Amniotic stem cell (primary cell): ENCODE measurements around the gene DTNB.
"Not testable (repeated sequence)": the region's sequence is repeated elsewhere in the genome, so short reads cannot be mapped to it uniquely, and the experiment has no call there.

ENCODE experiments used
- DNase-seq: peaks from one replicate; lab custom pipeline; 2025; lab: John Stamatoyannopoulos, UW

Gene DTNB

GRCh38 chr2:25682082-25682481 lies 8.7 kb upstream of the DTNB start:
- no peak for DNase-seq

GRCh38 chr2:25677877-25678276 lies 4.5 kb upstream of the DTNB start:
- no peak for DNase-seq

GRCh38 chr2:25674077-25674362 lies 643 bp upstream of the DTNB start:
- DNase-seq: no peak

GRCh38 chr2:25672494-25673299 lies 680 bp downstream of the DTNB start:
- no peak for DNase-seq

- no peak for DNase-seq
These were observed 1.8 kb downstream of the DTNB start for GRCh38 chr2:25671622-25672021.

- DNase-seq: no peak
These were observed 3.9 kb downstream of the DTNB start for GRCh38 chr2:25669520-25669919.

GRCh38 chr2:25666218-25666617 lies 7.2 kb downstream of the DTNB start:
- no peak for DNase-seq

- not testable (repeated sequence) for DNase-seq
These were observed 7.9 kb downstream of the DTNB start for GRCh38 chr2:25665429-25665828.

GRCh38 chr2:25664965-25665307 lies 8.4 kb downstream of the DTNB start:
- no peak for DNase-seq

GRCh38 chr2:25664183-25664964 lies 9.0 kb downstream of the DTNB start:
- peak; percentile 24 for DNase-seq

- DNase-seq: no peak
These were observed 18.1 kb downstream of the DTNB start for GRCh38 chr2:25655316-25655715.

- DNase-seq: no peak
These were observed 18.6 kb downstream of the DTNB start for GRCh38 chr2:25654801-25655200.

GRCh38 chr2:25651782-25652455 lies 21.5 kb downstream of the DTNB start:
- no peak for DNase-seq

- DNase-seq: no peak
These were observed 22.3 kb downstream of the DTNB start for GRCh38 chr2:25651066-25651465.

- no peak for DNase-seq
These were observed 23.1 kb downstream of the DTNB start for GRCh38 chr2:25650256-25650655.

GRCh38 chr2:25649786-25650185 lies 23.6 kb downstream of the DTNB start:
- DNase-seq: no peak

- no peak for DNase-seq
These were observed 31.1 kb downstream of the DTNB start for GRCh38 chr2:25642298-25642697.

GRCh38 chr2:25639696-25640095 lies 33.7 kb downstream of the DTNB start:
- no peak for DNase-seq

- no peak for DNase-seq
These were observed 34.2 kb downstream of the DTNB start for GRCh38 chr2:25639131-25639530.

- DNase-seq: no peak
These were observed 37.6 kb downstream of the DTNB start for GRCh38 chr2:25635797-25636196.

GRCh38 chr2:25633801-25634200 lies 39.6 kb downstream of the DTNB start:
- not testable (repeated sequence) for DNase-seq

- no peak for DNase-seq
These were observed 41.0 kb downstream of the DTNB start for GRCh38 chr2:25632396-25632795.

- no peak for DNase-seq
These were observed 48.7 kb downstream of the DTNB start for GRCh38 chr2:25624635-25625034.
